GM21528 (cell line): ENCODE measurements around the gene GPC1.

Experiments
- ATAC-seq: cut with Tn5 transposase; IDR thresholded peaks from one replicate; pipeline ENCODE4 v1.9.1; 2021; ENCODE audit warnings: mild to moderate bottlenecking, moderate library complexity; ENCODE audit not compliant: unreplicated experiment, low FRiP score

GPC1 gene

DNA sequence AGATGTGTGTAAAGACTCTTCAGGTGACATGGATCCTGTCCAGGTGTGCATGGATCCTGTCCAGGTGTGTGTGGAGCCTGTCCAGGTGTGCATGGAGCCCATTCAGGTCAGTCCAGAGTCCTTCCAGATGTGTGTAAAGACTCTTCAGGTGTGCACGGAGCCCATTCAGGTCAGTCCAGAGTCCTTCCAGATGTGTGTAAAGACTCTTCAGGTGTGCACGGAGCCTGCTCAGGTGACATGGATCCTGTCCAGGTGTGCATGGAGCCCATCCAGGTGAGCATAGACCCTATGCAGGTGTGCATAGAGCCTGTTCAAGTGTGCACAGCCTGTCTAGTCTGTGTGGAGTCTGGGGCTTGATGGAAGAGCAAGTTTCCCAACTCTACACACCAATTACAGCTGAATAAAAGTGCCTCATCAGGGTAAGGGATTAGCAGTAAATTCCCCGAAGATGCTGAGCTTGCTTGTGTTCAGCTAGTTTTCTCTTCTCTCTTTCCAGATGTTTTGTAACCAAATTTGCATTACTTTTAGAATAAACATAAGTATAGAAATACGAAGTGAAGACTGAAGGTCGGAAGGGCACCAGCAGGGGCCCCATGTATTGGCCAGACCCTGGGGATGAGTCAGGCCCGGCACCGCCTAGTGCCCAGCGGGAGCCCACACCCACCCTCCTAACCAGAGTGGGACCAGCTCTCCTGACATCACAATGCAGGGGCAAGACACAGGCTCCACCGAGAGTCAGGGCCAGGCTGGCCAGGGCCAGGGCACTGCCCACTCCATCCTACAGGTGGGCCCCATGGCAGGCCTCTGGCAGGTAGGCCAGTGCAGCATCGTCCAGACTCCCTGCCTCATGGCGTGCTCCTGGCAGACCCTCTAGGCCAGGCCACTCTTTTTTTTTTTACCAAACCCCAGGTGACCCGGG, 38.6 kb upstream of the GPC1 start:
- ATAC-seq = no peak

DNA sequence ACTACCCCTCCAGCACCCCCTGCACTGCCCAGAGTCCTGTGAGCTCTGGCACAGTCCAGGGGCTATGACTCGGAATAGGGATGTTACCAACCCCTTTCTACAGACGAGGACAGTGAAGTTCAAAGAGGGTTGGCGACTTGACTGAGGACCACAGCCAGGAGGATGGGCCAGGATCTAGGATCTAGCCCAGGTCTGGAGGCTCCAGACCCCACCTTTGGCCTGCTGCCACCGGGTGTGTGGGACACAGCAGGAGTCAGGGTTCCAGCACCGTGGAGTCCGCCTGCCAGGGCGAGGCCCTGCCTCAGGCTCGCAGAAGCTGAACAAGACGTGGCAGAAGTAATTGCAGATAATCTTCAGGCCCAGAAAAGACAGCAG, 37.9 kb upstream of the GPC1 start:
- no peak for ATAC-seq

GRCh38 chr2:240397924-240398645, 37.4 kb upstream of the GPC1 start:
- ATAC-seq = no peak

- no peak for ATAC-seq
These were observed 36.7 kb upstream of the GPC1 start for GRCh38 chr2:240398661-240399267.

DNA sequence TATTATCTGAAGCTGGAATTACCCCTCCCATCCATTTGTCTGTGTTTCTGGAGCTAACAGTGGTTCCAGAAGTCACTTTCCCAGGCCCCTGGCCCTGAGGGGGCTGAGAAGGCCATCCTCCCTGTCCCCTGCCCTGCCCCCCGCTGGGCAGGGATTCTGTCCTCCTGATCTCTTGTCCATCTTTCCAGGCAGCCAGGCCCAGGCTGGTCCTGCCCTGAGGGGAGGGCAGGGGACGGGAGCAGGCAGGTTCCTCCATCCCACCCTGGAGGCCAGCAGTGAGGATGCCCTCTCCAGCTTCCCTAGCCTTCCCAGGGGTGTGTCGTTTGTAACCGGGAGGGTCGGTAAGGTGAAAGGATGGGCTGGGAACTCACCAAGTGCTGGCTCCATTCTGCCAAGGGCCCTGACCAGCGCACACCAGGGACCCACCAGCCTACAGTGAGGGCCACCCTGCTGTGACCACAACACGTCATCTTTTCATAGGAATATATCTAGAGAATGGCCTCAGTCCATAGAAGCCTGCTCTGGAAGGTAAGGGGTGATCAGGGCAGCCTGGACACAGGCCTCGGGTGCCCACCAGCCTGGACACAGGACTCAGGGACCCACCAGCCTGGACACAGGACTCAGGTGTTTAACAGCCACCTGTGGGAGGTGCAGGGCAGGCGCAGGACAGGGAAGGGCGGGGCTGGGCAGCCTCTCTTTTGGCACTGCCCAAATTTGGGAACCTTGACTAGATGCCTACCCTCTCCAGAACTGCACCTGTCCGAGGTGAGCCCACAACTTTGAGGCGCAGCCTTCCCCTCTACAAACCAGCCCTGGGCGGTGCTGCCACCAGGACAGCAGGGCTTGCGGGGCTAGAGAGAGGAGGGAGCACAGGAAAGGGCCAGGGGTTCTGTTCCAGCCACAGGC, 35.8 kb upstream of the GPC1 start:
- ATAC-seq = no peak

DNA sequence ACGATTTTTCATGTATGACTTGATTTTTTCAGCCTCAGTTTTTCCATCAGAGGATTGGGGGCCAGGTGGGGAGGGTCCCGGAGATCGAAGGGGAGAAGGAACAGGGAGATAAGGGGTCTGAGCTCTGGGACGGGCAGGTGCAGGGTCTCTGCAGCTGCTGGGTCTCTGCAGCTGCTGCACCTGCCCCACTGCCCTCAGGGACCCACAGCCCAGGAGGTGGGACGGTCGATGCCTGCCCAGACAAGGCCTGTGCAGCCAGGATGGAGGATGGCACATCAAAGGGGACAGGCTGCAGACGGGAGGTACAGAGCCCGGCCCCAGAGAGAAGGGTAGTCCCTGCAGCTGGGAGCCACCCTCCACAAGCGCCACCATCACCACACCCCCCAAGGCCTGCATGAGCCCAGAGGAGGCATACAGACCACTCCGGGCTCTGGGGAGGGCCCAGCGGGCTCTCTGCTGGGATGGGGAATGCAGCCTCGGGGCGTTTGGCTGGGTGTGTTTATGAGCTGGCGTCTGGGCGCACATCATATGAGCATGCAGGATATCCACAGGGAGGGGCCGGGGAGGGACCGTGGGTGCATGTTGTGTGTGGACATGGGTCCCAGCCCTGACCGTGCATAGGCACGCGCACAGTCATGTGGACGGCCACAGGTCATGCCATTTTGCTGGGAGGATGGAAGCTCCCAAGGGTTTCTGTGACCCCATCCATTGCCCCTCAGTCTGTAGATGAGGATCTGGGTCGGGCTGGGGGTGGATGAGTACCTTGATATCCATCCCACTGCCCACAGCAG, 34.9 kb upstream of the GPC1 start:
- no peak for ATAC-seq

- no peak for ATAC-seq
These were observed 34.2 kb upstream of the GPC1 start for GRCh38 chr2:240401308-240401707.

DNA sequence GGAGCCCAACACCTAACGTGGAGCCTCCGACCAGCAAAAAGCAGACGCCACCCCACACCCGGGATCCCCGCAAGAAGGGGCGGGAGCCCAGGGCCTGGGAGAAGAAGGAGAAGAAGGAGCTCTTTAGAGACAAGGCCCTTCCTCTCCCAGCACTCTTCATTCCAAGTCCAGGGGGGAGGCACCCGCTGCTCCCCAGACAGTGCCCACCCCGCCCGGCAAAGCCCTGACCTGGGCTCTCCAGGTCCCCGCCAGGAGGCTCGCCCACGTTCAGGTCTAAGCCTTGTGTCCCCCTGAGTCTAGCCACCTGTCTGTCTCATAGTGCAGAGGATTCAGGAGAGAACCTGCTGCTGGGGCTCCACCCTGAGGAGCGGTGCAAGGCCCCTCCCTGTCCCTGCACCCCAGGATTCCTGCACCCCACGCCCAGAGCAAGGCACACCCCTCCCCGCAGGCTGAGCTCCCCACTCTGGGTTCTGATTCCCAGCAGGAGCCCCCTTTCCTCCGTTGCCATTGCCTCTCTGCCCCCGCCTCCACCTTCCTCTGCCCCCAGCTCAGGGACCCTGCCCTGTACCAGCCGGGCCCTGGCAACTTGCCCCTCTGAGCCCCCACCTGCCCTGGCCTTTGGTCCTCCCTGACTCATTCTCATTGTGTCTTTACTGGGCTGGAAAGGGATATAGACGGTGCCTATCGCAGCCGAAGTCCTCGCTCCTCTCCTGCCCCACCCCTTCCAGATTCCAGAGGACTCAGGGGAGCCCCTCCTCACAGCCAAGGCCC, 33.5 kb upstream of the GPC1 start:
- ATAC-seq = no peak

DNA sequence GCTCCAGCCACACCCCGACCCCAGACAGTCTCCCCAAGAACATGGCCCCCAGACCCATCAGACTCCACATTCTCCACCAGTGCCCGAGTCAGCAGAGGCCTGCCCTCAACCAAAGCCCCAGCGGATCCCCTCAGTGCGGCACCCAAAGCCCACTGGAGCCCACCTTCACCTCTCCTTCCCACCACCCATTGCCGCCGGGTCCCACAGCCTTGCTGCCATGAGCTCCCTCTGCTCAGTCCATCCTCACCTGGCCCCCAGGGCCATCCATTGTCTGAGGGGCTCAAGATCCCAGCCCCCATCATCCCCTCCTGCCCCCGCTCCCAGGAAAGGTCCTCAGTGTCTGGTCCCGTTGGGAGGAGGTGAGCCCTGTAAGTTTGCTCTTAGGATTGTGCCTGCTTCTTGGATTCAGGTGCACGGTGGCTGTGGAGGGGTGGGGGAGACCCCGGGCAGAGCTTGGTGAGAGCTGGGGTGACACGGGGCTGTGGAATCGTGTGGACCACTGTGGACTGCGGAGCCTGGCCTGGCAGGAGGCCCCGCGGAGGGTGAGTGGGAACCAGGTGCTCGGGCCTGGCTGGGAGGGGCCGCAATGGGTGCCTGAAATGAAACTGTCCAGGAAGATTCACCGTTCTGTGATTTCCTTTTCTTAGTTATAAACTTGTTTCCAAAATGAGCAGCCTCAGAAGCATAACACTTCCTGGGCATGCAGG, 32.7 kb upstream of the GPC1 start:
- ATAC-seq = no peak

- ATAC-seq = no peak
These were observed 31.9 kb upstream of the GPC1 start for GRCh38 chr2:240403396-240404104.

GRCh38 chr2:240404174-240404852, 31.1 kb upstream of the GPC1 start:
- ATAC-seq = no peak

DNA sequence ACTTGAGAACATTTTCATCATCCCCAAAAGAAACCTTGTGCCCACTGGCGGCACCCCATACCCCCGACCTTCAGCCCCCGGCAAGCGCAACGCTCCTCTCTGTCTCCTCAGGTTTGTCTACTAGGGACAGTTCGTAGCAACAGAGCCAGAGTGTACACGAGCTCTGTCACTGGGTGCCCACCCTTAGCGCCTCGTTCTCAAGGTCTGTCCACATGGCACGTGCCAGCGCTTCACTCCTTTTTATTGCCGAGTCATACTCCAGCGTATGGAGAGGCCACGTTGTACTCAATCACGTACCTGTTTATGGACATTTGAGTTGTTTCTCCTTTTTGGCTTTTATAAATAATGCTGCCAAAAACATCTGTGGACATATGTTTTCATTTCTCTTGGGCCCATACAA, 30.3 kb upstream of the GPC1 start:
- no peak for ATAC-seq

DNA sequence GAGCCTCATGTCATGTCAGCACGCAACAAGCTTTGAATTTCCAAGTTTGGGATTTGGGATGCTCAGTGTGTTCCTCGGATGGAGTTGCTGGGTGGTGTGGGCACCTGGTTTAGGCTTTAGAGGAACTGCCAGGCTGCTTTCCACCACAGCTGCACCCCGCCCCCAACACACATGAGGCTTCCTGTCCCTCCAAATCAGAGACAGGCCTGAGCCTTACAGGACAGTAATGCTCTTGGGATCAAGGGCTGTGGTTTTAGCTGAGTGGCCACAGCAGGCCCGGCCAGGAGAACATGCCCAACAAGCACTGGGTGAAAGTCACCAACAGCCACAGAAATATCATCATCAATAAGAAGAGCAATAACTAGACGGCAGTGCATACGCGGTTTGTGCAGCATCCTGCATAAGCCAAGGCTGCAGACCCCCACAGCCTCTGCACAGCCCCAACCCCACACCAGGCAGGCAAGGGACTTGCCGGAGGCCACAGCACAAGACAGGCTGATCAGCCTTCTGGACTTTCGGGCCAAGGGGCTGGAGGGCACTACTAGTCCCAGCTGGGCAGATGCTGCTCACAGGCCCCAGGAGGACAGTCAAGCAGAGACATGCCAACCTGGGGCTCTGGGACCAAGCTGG, 29.7 kb upstream of the GPC1 start:
- ATAC-seq = no peak

GRCh38 chr2:240407090-240407489, 28.4 kb upstream of the GPC1 start:
- no peak for ATAC-seq

- no peak for ATAC-seq
These were observed 25.5 kb upstream of the GPC1 start for GRCh38 chr2:240410004-240410403.

- no peak for ATAC-seq
These were observed 24.7 kb upstream of the GPC1 start for GRCh38 chr2:240410808-240411207.
